BJ (cell line): ENCODE data around the gene HMCN2. TPM values are rescaled to one million over a fixed set of nuclear protein-coding genes. Genes with fewer than 3 reads are reported as not detected.

ENCODE experiments used
- CTCF ChIA-PET: fragments of 350-600 bp; formaldehyde crosslinking; extraction: SDS; loops from one replicate; lab custom pipeline; 2021; ENCODE audit warnings: antibody characterized with exemption, inconsistent platforms; lab: Yijun Ruan, JAX
- POLR2A ChIA-PET: fragments of 300-600 bp; sonication (Branson Sonifier 250); formaldehyde crosslinking; extraction: SDS; loops from one replicate; lab custom pipeline; 2021; ENCODE audit warnings: antibody characterized with exemption; lab: Charles Lee
- DNase-seq: peaks from one replicate; pipeline ENCODE4 v3.0.0-alpha.2; 2011; ENCODE audit warnings: low read depth
- H3K27me3 ChIP-seq: 2 replicates; pipeline ENCODE4 v1.6.0; 2011; ENCODE audit warnings: low read length; ENCODE audit not compliant: control insufficient read depth, insufficient read depth
- H3K36me3 ChIP-seq: 2 replicates; pipeline ENCODE4 v1.5.1; 2011; ENCODE audit warnings: low read length; ENCODE audit not compliant: control insufficient read depth, insufficient read depth
- H3K4me3 ChIP-seq: 2 replicates; pipeline ENCODE4 v1.5.1; 2011; ENCODE audit warnings: low read depth, mild to moderate bottlenecking, control low read depth, low read length
- polyA plus RNA-seq: library from polyadenylated mRNA; depleted of rRNA; stranded (reverse); fragments of >200 nt; gene quantifications from 2 replicates; pipeline ENCODE4 v1.2.3, GENCODE V29; 2011; rRNA removed
- small RNA-seq: library from RNA; depleted of rRNA; stranded (forward); fragments of <200 nt; gene quantifications from one replicate; pipeline ENCODE3, GENCODE V24; 2012; ENCODE audit warnings: low replicate concordance, low read depth; ENCODE audit not compliant: insufficient read length
- TF ChIP-seq, protein P1 (sequence below): IDR thresholded peaks from 2 replicates; pipeline ENCODE4 v1.5.1; 2011; ENCODE audit warnings: low read depth, mild to moderate bottlenecking, control low read depth, inconsistent platforms, low read length, moderate library complexity; ENCODE audit not compliant: insufficient read depth

HMCN2 gene
- polyA plus RNA-seq, 1 experiment: not detected

- DNase-seq: no peak
- no peak overlapping the region for H3K4me3 ChIP-seq
- TF ChIP-seq, protein P1, sequence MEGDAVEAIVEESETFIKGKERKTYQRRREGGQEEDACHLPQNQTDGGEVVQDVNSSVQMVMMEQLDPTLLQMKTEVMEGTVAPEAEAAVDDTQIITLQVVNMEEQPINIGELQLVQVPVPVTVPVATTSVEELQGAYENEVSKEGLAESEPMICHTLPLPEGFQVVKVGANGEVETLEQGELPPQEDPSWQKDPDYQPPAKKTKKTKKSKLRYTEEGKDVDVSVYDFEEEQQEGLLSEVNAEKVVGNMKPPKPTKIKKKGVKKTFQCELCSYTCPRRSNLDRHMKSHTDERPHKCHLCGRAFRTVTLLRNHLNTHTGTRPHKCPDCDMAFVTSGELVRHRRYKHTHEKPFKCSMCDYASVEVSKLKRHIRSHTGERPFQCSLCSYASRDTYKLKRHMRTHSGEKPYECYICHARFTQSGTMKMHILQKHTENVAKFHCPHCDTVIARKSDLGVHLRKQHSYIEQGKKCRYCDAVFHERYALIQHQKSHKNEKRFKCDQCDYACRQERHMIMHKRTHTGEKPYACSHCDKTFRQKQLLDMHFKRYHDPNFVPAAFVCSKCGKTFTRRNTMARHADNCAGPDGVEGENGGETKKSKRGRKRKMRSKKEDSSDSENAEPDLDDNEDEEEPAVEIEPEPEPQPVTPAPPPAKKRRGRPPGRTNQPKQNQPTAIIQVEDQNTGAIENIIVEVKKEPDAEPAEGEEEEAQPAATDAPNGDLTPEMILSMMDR: no peak
- POLR2A ChIA-PET: no interaction called here
- H3K27me3 ChIP-seq: no peaks in the 10 kb centered on the region
- CTCF ChIA-PET: interaction anchor here (0.6 to 1.0 kb wide), 4 partner anchors 13 to 482 kb away, joined by 3 to 4 read pairs (median 4); no protein-coding TSS in a partner anchor
- H3K36me3 ChIP-seq: peaks cover 41% of the 10 kb centered on the region
These were observed 216.9 kb downstream of the HMCN2 start for GRCh38 chr9:130482463-130482862.

- CTCF ChIA-PET: no interaction called here
These were observed 217.9 kb downstream of the HMCN2 start for GRCh38 chr9:130483371-130483971.

More at GRCh38 chr9:130483371-130483971, 217.9 kb downstream of the HMCN2 start:
- TF ChIP-seq, protein P1: no peak
- Histone ChIP-seq H3K4me3 (no peak overlapping the region), H3K27me3 (no peaks in the 10 kb centered on the region), H3K36me3 (peaks cover 37% of the 10 kb centered on the region)
- POLR2A ChIA-PET: no interaction called here
- DNase-seq: no peak

Small RNA genes within 50 kb of the gene (small RNA-seq; reads per million reads assigned to genes)
- gene RN7SL665P: not detected

Other genes starting within 250 kb of the HMCN2 start
- 7.8 and 15.0 TPM in 2 replicates for gene FNBP1, start 222.6 kb upstream of the HMCN2 start, polyA plus RNA-seq
- gene GPR107, start 211.9 kb upstream of the HMCN2 start, polyA plus RNA-seq: 32.5 and 36.4 TPM in 2 replicates
- 54.4 and 67.7 TPM in 2 replicates for gene NCS1, start 93.4 kb upstream of the HMCN2 start, polyA plus RNA-seq
- gene ASS1, start 179.2 kb downstream of the HMCN2 start, polyA plus RNA-seq: 1,063 and 1,223 TPM in 2 replicates